ENCODE results near the gene NPR3.

- TF ChIP-seq POLR2AphosphoS5 (IDR thresholded peaks at IDR 0.05; ENCODE audit: borderline replicate concordance, low read depth, low read length) = no peak
- no peak for TF ChIP-seq EZH2 (IDR thresholded peaks at IDR 0.05)
Measured at GRCh38 chr5:32680183-32680582, 30.9 kb upstream of the NPR3 start.

Data from SK-N-MC (cell line).